Ovary (tissue), 3 donors: ENCODE measurements around the gene LDLRAD4.

Experiments used
- EP300 ChIP-seq: sonication (generic); formaldehyde crosslinking; IDR thresholded peaks from one replicate; pipeline ENCODE4 v1.6.1; 2017; ENCODE audit warnings: antibody characterized with exemption
- POLR2A ChIP-seq: fragments of 450-650 bp; IDR thresholded peaks from one replicate; pipeline ENCODE4 v1.6.1; 2017; ENCODE audit warnings: antibody characterized with exemption, mild to moderate bottlenecking, moderate library complexity
- TF ChIP-seq, protein P1 (sequence below), 3 donors: fragments of 450-650 bp in 2 of 3; fragments of 200-600 bp in 1 of 3; IDR thresholded peaks; one replicate each; pipeline versions ENCODE4 v1.5.1 to v1.8.0; 2016 to 2022; ENCODE audit warnings: antibody characterized with exemption in 3 of 3, mild to moderate bottlenecking in 1 of 3
- donor health status: DM: no; HTN: no; CAD: no.

DNA sequence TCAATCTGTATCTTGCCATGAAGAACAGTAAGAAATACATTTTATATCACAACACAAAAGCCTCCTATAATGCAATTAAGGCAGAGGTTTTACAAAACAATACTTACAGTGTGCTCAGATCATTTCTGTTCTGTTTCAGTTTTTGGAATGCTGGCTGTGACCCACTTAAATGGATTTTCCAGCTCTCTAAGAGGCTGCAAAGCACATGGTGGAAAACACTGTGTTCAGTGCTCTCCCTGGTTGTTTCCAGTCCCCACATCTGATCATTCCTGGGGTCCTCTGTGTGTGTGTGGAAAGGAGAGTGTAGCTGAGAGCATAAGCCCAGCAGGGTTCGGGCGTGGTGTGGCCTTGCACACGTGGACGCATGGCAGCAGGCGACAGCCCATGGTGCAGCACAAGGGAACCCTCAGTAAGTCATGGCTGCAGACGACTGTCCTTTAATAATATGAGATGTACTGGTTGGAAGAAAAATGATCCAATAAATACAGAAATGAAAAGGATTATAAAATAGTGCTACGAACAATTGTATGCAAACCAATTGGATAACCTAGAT lies 412.2 kb downstream of the LDLRAD4 start:
- TF ChIP-seq POLR2A (no peak), EP300 (no peak)
- TF ChIP-seq, protein P1, sequence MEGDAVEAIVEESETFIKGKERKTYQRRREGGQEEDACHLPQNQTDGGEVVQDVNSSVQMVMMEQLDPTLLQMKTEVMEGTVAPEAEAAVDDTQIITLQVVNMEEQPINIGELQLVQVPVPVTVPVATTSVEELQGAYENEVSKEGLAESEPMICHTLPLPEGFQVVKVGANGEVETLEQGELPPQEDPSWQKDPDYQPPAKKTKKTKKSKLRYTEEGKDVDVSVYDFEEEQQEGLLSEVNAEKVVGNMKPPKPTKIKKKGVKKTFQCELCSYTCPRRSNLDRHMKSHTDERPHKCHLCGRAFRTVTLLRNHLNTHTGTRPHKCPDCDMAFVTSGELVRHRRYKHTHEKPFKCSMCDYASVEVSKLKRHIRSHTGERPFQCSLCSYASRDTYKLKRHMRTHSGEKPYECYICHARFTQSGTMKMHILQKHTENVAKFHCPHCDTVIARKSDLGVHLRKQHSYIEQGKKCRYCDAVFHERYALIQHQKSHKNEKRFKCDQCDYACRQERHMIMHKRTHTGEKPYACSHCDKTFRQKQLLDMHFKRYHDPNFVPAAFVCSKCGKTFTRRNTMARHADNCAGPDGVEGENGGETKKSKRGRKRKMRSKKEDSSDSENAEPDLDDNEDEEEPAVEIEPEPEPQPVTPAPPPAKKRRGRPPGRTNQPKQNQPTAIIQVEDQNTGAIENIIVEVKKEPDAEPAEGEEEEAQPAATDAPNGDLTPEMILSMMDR (IDR thresholded peaks at IDR 0.05): no peak
